BJ (cell line): ENCODE results near the gene SLC34A2. TPM values are rescaled to one million over a fixed set of nuclear protein-coding genes. Genes with fewer than 3 reads are reported as not detected.
"Not testable (repeated sequence)": the region's sequence is repeated elsewhere in the genome, so short reads cannot be mapped to it uniquely, and the experiment has no call there.

Experiments used
- CTCF ChIA-PET: fragments of 350-600 bp; formaldehyde crosslinking; extraction: SDS; loops from one replicate; lab custom pipeline; 2021; ENCODE audit warnings: antibody characterized with exemption, inconsistent platforms; lab: Yijun Ruan, JAX
- POLR2A ChIA-PET: fragments of 300-600 bp; sonication (Branson Sonifier 250); formaldehyde crosslinking; extraction: SDS; loops from one replicate; lab custom pipeline; 2021; ENCODE audit warnings: antibody characterized with exemption; lab: Charles Lee
- DNase-seq: peaks from one replicate; pipeline ENCODE4 v3.0.0-alpha.2; 2011; ENCODE audit warnings: low read depth
- H3K27me3 ChIP-seq: 2 replicates; pipeline ENCODE4 v1.6.0; 2011; ENCODE audit warnings: low read length; ENCODE audit not compliant: control insufficient read depth, insufficient read depth
- H3K36me3 ChIP-seq: 2 replicates; pipeline ENCODE4 v1.5.1; 2011; ENCODE audit warnings: low read length; ENCODE audit not compliant: control insufficient read depth, insufficient read depth
- H3K4me3 ChIP-seq: 2 replicates; pipeline ENCODE4 v1.5.1; 2011; ENCODE audit warnings: low read depth, mild to moderate bottlenecking, control low read depth, low read length
- polyA plus RNA-seq: library from polyadenylated mRNA; depleted of rRNA; stranded (reverse); fragments of >200 nt; gene quantifications from 2 replicates; pipeline ENCODE4 v1.2.3, GENCODE V29; 2011
- TF ChIP-seq, protein P1 (sequence below): IDR thresholded peaks from 2 replicates; pipeline ENCODE4 v1.5.1; 2011; ENCODE audit warnings: low read depth, mild to moderate bottlenecking, control low read depth, inconsistent platforms, low read length, moderate library complexity; ENCODE audit not compliant: insufficient read depth

SLC34A2 gene
- polyA plus RNA-seq, 1 experiment: 0.02 TPM

DNA sequence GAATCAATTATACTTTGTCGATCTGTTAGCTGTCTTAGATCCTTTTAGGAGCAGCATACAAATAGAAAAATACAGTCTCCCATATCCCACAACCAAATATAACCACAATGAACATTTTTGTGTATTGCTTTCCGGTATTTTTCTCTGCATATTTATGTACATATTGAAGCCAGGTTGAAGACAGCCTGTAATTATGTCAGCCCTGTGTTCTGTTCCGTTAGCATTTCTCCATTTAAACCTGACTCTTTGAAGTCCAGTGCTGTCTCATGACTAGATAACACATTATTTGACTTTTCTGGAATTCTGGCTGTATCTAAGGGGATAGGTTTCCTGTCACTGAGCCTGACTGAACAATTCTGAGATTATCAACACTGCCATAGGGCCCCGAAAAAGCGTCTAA lies 4.0 kb upstream of the SLC34A2 start:
- DNase-seq: no peak
- CTCF ChIA-PET: no interaction called here
- H3K4me3 ChIP-seq: no peak overlapping the region
- H3K36me3 ChIP-seq: no peaks in the 10 kb centered on the region
- H3K27me3 ChIP-seq: peaks cover 19% of the 10 kb centered on the region
- TF ChIP-seq, protein P1, sequence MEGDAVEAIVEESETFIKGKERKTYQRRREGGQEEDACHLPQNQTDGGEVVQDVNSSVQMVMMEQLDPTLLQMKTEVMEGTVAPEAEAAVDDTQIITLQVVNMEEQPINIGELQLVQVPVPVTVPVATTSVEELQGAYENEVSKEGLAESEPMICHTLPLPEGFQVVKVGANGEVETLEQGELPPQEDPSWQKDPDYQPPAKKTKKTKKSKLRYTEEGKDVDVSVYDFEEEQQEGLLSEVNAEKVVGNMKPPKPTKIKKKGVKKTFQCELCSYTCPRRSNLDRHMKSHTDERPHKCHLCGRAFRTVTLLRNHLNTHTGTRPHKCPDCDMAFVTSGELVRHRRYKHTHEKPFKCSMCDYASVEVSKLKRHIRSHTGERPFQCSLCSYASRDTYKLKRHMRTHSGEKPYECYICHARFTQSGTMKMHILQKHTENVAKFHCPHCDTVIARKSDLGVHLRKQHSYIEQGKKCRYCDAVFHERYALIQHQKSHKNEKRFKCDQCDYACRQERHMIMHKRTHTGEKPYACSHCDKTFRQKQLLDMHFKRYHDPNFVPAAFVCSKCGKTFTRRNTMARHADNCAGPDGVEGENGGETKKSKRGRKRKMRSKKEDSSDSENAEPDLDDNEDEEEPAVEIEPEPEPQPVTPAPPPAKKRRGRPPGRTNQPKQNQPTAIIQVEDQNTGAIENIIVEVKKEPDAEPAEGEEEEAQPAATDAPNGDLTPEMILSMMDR: no peak
- POLR2A ChIA-PET: no interaction called here

DNA sequence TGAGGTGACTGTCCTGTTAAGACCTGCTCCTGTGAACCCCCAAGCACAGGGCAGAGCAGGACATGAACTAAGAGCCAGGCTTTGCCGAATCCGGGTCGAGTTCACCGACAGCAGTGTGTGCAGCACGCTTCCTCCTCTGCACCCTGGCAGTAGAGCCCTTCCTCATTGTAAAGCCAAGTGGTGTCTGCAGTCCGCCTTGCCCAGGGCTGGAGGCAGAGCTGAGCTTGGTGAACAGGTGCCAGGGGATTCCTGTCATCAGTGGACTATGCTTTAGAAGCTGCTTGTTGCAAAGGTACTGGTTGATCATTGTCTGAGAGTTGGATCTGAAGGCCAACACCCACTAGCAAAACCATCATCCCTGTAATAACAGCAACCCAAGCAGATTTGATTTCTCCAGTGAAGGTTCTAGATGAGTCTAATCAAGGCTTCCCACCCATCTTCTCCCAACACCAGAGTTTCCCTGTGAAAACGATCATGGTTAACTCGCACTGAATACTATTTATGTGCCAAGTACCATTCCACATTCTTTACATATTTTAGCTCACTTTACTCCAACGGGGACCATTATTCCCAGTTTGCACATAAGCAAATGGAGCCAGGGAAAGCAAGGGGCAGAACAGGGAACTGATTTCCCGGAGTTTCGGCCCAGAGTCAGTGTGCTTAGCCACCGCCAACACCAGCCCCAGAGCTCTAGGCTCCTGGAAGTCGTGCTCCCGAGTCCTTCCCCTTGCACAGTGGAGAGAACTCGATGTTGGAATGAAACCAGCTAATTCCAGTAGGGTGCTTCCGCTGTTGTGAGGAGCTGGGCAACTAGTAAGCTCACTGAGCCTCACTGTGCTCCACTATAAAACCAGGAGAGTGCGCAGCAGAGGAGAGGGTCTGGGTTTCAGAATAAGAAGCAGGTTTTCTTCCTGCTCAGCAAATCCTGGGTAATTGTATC lies 1.4 kb upstream of the SLC34A2 start:
- TF ChIP-seq, protein P1: no peak
- H3K36me3 ChIP-seq: no peaks in the 10 kb centered on the region
- no peak for DNase-seq
- peaks cover 18% of the 10 kb centered on the region for H3K27me3 ChIP-seq
- no peak overlapping the region for H3K4me3 ChIP-seq
- POLR2A ChIA-PET: no interaction called here
- CTCF ChIA-PET: interaction anchor here (0.6 kb wide), 1 partner anchor 78 kb away, joined by 3 read pairs; no protein-coding TSS in a partner anchor

DNA sequence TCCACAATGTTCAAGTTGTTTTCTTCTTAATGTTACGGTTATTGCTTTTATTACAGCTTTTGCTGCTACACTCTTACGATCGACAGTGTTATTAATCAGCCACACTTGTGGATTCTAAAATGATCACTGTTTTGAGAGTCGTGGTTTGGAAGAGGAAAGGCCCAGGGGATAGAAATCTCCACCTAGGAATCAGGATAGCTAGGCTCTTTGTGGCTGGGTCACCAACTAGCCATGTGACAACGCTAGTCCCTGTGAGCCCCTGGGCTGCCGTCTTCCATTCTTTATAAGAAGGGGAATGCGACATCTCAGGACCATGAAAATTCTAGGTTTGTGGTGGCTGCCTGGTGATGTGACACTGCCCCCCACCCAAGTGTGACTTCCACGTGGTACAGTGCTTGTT lies 380 bp downstream of the SLC34A2 start:
- Histone ChIP-seq H3K4me3 (no peak overlapping the region), H3K27me3 (peaks cover 18% of the 10 kb centered on the region), H3K36me3 (no peaks in the 10 kb centered on the region)
- TF ChIP-seq, protein P1: no peak
- DNase-seq: no peak
- ChIA-PET CTCF (interaction anchor here (0.5 kb wide), 1 partner anchor 9 kb away, joined by 3 read pairs; no protein-coding TSS in a partner anchor), POLR2A (interaction anchor here (0.5 to 0.6 kb wide), 2 partner anchors 22 to 56 kb away, joined by 4 to 5 read pairs; no protein-coding TSS in a partner anchor)

DNA sequence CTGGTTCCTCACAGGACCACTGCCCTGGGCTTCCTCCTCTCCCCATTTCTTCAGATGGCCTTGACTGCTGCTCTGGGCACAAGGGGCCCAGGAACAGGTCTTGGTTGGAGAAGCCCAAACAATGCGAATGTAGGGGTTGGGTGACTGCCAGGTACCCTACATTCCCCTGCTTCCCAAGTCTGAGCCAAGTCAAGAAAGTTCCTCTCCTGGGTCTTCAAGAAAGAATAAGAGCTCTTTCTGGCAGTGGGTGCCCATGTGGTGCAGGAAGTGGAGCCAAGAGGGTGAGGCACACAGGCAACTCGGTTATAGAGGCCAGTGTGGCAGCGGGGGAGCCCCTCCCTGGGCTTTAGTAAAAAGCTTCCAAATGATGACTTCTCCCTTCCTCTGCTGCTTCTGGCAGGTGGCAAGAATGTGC lies 2.7 kb downstream of the SLC34A2 start:
- no peak for DNase-seq
- TF ChIP-seq, protein P1: no peak
- Histone ChIP-seq H3K27me3 (peaks cover 18% of the 10 kb centered on the region), H3K36me3 (no peaks in the 10 kb centered on the region), H3K4me3 (no peak overlapping the region)
- ChIA-PET POLR2A (no interaction called here), CTCF (no interaction called here)

DNA sequence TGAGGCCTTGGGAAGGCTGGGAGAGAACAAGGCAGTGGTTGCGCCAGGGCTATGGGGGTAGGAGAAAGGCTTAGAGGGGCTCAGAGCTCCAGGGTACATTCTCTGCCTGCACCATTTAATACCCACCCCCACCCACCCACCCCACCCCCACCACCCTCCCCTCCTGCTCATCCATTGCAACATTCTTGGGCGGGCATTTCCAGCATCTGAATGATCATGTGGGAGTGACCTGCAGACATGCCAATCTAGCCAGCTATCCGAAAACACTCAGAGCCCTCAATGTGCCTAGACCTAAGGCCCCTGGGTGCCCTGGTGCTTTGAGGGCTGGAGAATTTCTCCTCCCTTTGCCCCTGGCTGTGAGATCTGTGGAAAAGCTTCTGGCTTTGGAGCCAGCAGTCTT lies 3.1 kb downstream of the SLC34A2 start:
- peaks cover 18% of the 10 kb centered on the region for H3K27me3 ChIP-seq
- no peak overlapping the region for H3K4me3 ChIP-seq
- no peaks in the 10 kb centered on the region for H3K36me3 ChIP-seq
- DNase-seq: no peak
- ChIA-PET CTCF (no interaction called here), POLR2A (no interaction called here)
- TF ChIP-seq, protein P1: no peak

DNA sequence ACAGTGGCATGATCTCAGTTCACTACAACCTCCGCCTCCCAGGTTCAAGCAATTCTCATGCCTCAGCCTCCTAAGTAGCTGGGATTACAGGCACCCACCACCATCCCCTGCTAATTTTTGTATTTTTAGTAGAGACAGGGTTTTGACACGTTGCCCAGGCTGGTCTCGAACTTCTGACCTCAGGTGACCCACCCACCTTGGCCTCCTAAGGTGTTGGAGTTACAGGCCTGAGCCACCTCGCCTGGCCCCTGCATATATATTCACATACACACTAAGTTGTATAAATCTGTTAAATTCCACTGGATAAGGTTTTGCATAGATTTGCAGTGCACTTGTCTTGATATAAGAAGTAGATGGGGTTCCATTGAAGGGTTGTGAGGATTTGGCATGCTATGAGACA lies 5.8 kb downstream of the SLC34A2 start:
- DNase-seq, H3K36me3 ChIP-seq, H3K4me3 ChIP-seq, POLR2A ChIA-PET, H3K27me3 ChIP-seq, CTCF ChIA-PET: not testable (repeated sequence)
